ENCODE data around the gene BRD3OS.

BRD3OS gene, protein sequence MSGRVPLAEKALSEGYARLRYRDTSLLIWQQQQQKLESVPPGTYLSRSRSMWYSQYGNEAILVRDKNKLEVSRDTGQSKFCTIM

DNA sequence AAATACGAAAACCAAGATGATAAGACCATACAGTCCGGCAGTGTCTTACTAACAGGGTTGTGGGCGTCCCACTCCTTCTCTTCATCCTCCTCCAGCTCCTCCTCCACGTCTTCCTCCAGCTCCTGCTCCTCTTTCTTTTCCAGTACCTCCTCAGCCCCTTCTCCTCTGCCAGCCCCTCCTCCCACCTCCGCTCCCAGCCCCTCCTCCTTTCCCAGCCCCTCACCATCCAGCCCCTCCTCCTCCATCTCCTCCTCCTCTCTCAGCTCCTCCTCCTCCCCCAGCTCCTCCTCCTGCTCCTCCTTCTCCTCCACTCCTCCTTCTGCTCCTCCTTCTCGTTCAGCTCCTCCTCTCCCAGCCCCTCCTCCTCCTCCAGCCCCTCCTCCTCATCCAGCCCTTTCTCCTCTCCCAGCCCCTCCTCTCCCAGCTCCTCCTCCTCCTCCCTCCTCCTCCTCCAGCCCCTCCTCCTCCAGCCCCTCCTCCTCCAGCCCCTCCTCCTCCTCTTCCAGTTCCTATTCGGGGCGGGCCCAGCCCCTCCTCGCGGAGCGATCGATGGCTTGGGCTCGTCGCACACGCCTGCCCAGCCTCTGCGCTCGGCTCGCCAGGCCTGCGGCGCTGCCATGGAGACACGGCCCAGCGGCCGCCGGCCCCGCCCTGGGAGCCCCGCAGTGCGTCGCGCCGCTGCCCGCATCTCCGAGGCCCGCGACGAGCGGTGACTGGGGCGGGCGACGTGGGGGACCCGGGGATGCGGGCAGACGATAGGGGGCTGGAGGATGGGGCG lies at the start of gene BRD3OS:
TSS of gene BRD3OS (plus strand) at position 654 of the 778 bp plus-strand sequence. CDS start 1,267 bp downstream, outside the sequence.
- no peaks in the 10 kb centered on the region for H3K4me1 ChIP-seq (ENCODE audit: insufficient read depth, low read length)
- no peaks in the 10 kb centered on the region for H3K9me3 ChIP-seq (ENCODE audit: insufficient read depth, low read depth, low read length)
- H3K27ac ChIP-seq (ENCODE audit: low read length) = no peak within 1 kb of the TSS
- peak within 1 kb of the TSS; percentile 84 for H3K4me3 ChIP-seq (ENCODE audit: low read length)
- H3K36me3 ChIP-seq (ENCODE audit: insufficient read depth, low read depth, low read length) = peaks cover 8% of the 10 kb centered on the region; the same call in 1 of the 2 replicates
- H3K9ac ChIP-seq (ENCODE audit: low read depth, low read length) = peak within 1 kb of the TSS; percentile 61; the same call in 1 of the 2 replicates
- no peaks in the 10 kb centered on the region for H3K27me3 ChIP-seq (ENCODE audit: insufficient read depth, low read length)

DNA sequence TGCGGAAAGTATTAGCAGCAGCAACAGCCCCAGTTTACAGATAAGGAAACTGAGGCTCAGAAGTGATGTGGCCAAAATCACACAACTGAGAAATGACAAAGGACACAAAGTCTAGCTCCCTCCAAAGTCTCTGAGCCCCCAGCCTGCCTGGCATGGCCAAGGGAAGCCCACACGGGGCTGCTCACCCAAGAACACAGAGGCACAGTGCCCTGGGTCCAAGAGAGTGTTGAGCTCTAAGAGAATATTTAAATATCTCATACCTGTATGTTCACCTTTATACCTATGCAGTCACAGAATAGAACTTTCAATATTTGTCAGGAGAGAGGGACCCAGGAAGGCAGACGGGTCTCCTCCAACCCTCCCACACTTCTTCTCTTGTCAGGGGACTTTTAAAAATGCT lies 49.8 kb upstream of the BRD3OS start:
- H3K27ac ChIP-seq (ENCODE audit: low read length) = no peak overlapping the region
- H3K4me3 ChIP-seq (ENCODE audit: low read length) = no peak overlapping the region
- no peak overlapping the region for H3K9ac ChIP-seq (ENCODE audit: low read depth, low read length)
- no peaks in the 10 kb centered on the region for H3K27me3 ChIP-seq (ENCODE audit: insufficient read depth, low read length)
- H3K4me1 ChIP-seq (ENCODE audit: insufficient read depth, low read length) = peaks cover 8% of the 10 kb centered on the region
- H3K9me3 ChIP-seq (ENCODE audit: insufficient read depth, low read depth, low read length) = no peaks in the 10 kb centered on the region
- no peaks in the 10 kb centered on the region for H3K36me3 ChIP-seq (ENCODE audit: insufficient read depth, low read depth, low read length)

DNA sequence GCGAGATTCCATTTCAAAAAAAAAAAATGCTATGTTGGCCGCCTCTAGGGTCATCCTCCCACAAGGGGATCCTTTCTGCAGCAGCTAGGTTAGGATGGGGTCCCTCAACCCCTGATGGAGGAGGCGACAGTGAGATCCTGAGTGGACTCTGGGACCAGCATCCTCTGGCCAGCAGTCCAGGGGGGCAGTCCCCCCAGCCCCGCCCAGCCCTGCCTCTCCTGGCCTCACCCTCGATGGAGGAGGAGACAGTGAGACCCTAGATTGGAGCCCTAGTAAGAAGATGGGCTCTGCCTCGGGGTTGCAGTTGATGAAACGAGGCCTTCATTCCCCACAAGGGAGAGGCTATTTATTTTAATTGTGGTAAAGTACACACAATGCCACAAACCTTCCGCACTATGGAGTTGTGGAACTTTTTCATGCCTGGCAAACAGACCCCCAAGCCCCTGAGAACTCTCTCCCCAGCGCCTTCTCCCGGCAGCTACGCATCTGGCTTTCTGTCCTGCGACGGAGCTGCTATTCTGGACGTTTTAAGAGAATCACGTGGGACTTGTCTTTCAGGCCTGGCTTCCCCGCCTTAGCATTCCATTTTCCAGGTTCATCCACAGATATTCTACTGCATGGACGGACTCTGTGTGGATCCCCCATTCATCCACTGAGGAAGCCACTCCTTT lies 49.0 kb upstream of the BRD3OS start:
- H3K27ac ChIP-seq (ENCODE audit: low read length) = no peak overlapping the region
- H3K27me3 ChIP-seq (ENCODE audit: insufficient read depth, low read length) = no peaks in the 10 kb centered on the region
- H3K4me1 ChIP-seq (ENCODE audit: insufficient read depth, low read length) = peaks cover 8% of the 10 kb centered on the region
- H3K36me3 ChIP-seq (ENCODE audit: insufficient read depth, low read depth, low read length) = no peaks in the 10 kb centered on the region
- no peaks in the 10 kb centered on the region for H3K9me3 ChIP-seq (ENCODE audit: insufficient read depth, low read depth, low read length)
- no peak overlapping the region for H3K4me3 ChIP-seq (ENCODE audit: low read length)
- no peak overlapping the region for H3K9ac ChIP-seq (ENCODE audit: low read depth, low read length)

DNA sequence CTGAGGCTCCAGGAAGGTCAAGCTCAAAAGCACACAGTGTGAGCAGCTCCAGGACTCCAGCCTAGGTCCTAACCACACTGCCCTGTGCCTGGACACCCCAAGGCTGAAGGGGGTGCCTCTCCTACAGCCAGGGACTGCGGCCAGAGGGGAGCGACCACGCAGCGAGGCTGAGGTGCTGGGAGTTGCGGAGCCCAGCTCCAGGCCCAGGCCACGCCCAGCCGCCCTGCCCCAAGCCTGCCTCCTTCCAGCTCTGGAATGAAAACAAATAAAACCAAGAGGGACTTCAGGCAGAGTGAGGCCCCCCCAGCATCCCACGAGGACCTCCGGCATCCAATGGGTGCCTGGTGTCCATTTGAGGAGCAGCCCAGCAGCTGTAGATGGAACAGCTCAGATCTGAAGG lies 48.4 kb upstream of the BRD3OS start:
- H3K4me3 ChIP-seq (ENCODE audit: low read length) = no peak overlapping the region
- no peaks in the 10 kb centered on the region for H3K27me3 ChIP-seq (ENCODE audit: insufficient read depth, low read length)
- H3K27ac ChIP-seq (ENCODE audit: low read length) = no peak overlapping the region
- peaks cover 4% of the 10 kb centered on the region for H3K4me1 ChIP-seq (ENCODE audit: insufficient read depth, low read length)
- H3K9me3 ChIP-seq (ENCODE audit: insufficient read depth, low read depth, low read length) = no peaks in the 10 kb centered on the region
- H3K9ac ChIP-seq (ENCODE audit: low read depth, low read length) = no peak overlapping the region
- no peaks in the 10 kb centered on the region for H3K36me3 ChIP-seq (ENCODE audit: insufficient read depth, low read depth, low read length)

DNA sequence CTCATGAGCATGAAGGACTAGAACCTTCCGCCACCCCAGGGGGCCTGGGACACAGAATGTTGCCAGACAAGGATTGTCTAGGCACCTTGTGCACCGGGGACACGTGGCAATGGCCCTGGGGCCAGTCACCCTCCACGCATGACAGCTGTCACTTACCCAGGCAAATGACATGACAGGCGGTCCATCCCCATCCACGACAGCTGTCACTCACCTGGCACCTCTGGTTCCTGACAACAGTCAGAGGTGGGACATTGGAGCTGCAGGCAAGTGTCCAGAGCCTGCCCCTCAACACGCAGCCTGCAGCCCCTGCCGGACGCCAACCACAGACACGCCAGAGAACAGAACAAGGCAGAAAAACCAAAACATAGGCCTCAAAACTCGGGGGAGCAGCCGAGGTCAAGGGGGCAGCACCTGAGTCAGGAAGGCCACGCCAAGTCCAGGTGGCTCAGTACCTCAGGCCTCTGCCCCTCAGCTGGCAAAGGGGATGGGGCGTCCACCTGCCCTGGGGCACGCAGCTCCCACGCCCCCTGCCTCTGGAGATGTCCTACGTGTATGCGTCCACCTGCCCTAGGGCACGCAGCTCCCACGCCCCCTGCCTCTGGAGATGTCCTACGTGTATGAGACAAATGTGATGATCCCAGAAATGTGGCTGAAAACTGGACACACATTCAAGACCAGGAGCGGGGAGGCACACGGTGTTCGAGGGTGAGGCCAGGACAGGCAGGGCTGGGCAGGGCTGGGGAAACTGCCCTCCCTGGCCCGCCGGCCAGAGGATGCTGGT lies 47.7 kb upstream of the BRD3OS start:
- H3K4me1 ChIP-seq (ENCODE audit: insufficient read depth, low read length) = no peaks in the 10 kb centered on the region; the same call in 1 of the 2 replicates
- no peak overlapping the region for H3K4me3 ChIP-seq (ENCODE audit: low read length)
- H3K36me3 ChIP-seq (ENCODE audit: insufficient read depth, low read depth, low read length) = no peaks in the 10 kb centered on the region
- H3K9ac ChIP-seq (ENCODE audit: low read depth, low read length) = no peak overlapping the region
- H3K27ac ChIP-seq (ENCODE audit: low read length) = no peak overlapping the region
- H3K27me3 ChIP-seq (ENCODE audit: insufficient read depth, low read length) = no peaks in the 10 kb centered on the region
- H3K9me3 ChIP-seq (ENCODE audit: insufficient read depth, low read depth, low read length) = no peaks in the 10 kb centered on the region

DNA sequence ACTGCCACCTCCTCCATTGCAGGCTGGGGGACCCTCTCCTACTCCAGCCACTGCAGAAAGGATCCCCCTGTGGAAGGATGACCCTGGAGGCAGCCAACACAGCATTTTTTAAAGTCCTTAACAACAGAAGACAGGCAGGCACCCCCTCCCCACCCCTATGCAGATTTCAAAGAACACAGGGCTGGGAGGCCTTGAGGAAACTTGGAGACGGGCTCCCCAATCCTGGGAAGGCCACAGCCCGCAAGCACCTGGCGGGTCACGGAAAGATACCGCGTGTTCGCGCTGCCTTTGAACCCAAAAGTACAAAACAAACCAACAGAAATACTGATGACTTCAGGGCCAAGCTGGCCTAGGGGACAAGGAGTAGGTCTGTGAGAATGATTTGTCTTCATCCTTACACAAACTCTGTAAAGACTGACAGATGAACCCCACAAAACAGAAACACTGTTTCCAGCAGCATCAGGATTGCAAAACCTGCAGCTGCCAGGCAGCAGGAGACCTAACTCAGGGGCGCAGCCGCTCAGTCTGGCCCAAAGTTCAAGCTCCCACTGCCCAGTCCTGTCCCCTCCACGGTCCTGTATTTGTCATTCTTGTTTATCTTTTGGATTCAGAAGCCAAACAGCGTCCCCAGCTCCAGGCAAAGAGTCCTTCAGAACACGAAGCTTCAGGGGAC lies 46.9 kb upstream of the BRD3OS start:
- Histone ChIP-seq H3K9me3 (ENCODE audit: insufficient read depth, low read depth, low read length) (no peaks in the 10 kb centered on the region), H3K4me1 (ENCODE audit: insufficient read depth, low read length) (no peaks in the 10 kb centered on the region), H3K9ac (ENCODE audit: low read depth, low read length) (no peak overlapping the region), H3K27ac (ENCODE audit: low read length) (no peak overlapping the region), H3K4me3 (ENCODE audit: low read length) (no peak overlapping the region), H3K36me3 (ENCODE audit: insufficient read depth, low read depth, low read length) (no peaks in the 10 kb centered on the region), H3K27me3 (ENCODE audit: insufficient read depth, low read length) (no peaks in the 10 kb centered on the region)

DNA sequence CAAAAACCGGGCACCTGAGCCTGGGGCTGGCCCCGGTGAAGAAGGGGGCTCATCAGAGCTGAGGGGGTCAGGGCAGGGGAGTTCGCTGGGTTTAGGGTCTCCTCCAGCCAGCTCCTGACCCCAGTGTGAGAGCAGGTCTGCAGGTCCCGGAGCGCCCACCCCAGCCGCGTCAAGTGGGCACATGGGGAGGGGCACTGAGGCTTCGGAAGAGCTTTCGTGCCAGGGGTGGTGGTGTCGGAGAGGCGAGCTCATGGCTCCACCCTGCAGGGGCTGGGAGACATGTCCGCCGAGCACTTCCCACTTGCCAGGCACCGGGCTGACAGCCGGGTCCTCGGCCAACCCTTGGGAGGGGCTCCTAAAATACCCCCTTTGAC lies 46.4 kb upstream of the BRD3OS start:
- H3K27me3 ChIP-seq (ENCODE audit: insufficient read depth, low read length) = no peaks in the 10 kb centered on the region
- no peaks in the 10 kb centered on the region for H3K9me3 ChIP-seq (ENCODE audit: insufficient read depth, low read depth, low read length)
- no peak overlapping the region for H3K4me3 ChIP-seq (ENCODE audit: low read length)
- H3K27ac ChIP-seq (ENCODE audit: low read length) = no peak overlapping the region
- H3K4me1 ChIP-seq (ENCODE audit: insufficient read depth, low read length) = no peaks in the 10 kb centered on the region
- no peaks in the 10 kb centered on the region for H3K36me3 ChIP-seq (ENCODE audit: insufficient read depth, low read depth, low read length)
- H3K9ac ChIP-seq (ENCODE audit: low read depth, low read length) = no peak overlapping the region

DNA sequence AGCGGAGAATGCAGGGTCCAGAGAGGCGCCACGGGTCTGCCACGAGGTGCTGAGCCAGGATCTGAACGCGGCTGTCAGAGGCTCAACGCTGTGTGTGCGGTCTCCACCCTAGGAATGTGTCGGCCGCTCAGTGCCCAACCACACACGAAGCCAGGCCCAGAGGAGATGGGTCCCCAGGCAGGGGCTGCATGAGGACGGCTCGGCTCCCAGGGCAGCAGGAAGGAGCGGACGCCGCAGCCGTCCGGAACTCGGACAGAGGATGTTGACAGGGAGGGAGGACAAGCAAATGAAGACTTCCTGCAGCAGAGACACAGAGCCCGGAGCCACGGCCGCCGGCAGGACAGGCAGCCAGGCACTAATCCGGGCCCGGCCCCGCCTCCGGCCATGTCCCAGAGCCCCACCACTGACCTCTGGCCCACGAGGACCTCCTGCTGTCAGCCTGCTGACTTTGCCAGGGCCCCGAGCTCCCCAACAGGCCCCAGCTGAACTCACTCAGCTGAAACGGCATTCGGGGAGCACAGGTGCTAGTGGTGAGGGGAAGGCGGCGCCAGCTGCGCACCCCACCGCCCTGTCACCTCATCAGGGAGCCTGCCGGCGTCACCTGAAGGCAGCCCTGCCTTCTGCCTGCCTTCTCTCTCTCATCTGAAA lies 45.9 kb upstream of the BRD3OS start:
- Histone ChIP-seq H3K9ac (ENCODE audit: low read depth, low read length) (no peak overlapping the region), H3K4me1 (ENCODE audit: insufficient read depth, low read length) (no peaks in the 10 kb centered on the region), H3K27ac (ENCODE audit: low read length) (no peak overlapping the region), H3K36me3 (ENCODE audit: insufficient read depth, low read depth, low read length) (no peaks in the 10 kb centered on the region), H3K27me3 (ENCODE audit: insufficient read depth, low read length) (no peaks in the 10 kb centered on the region), H3K9me3 (ENCODE audit: insufficient read depth, low read depth, low read length) (no peaks in the 10 kb centered on the region), H3K4me3 (ENCODE audit: low read length) (no peak overlapping the region)

DNA sequence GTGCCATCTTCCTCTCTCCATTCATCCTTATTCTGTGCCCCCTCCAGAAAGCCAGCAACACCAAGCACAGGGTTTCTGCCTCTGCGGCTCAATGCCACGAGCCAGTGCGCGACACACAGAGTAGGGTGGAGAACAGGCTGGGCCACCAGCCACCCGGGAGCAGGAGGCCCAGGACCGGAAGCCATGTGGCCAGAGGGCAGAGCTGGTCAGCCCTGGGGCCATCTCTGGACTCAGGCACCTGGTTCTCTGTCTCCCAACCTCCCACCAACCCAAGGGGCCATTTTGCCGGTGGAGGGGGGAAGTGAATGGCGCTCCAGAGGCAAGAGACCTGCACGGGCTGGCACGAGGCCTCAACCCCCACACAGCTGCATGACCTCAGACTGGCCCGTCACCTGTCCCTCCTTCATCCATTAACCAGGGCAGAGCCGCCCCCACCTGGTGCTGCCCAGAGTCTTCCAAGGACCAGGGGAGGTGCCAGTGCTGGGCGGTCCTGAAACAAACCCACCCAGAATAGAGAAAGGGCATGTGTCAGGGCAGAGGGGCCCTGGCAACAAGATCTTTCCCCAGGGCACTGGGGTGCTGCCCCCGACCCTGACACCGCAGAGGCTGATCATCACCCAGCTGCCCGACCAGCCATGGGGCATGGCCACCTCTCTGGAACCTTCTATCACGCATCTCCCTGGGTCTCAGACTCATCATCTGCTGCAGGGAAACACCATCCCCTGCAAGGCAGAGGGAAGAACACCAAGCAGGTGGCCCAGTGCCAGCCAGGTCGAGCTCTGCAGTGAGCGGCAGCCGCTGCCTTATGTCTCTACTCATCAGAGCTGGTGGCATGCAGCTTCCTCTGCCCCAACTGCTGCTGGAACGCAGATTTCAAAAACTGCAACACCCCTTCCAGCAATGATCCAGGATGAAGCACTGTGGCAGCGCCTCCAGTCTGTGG lies 45.1 kb upstream of the BRD3OS start:
- Histone ChIP-seq H3K27ac (ENCODE audit: low read length) (no peak overlapping the region), H3K9me3 (ENCODE audit: insufficient read depth, low read depth, low read length) (no peaks in the 10 kb centered on the region), H3K4me1 (ENCODE audit: insufficient read depth, low read length) (no peaks in the 10 kb centered on the region), H3K9ac (ENCODE audit: low read depth, low read length) (no peak overlapping the region), H3K27me3 (ENCODE audit: insufficient read depth, low read length) (no peaks in the 10 kb centered on the region), H3K4me3 (ENCODE audit: low read length) (no peak overlapping the region), H3K36me3 (ENCODE audit: insufficient read depth, low read depth, low read length) (no peaks in the 10 kb centered on the region)

DNA sequence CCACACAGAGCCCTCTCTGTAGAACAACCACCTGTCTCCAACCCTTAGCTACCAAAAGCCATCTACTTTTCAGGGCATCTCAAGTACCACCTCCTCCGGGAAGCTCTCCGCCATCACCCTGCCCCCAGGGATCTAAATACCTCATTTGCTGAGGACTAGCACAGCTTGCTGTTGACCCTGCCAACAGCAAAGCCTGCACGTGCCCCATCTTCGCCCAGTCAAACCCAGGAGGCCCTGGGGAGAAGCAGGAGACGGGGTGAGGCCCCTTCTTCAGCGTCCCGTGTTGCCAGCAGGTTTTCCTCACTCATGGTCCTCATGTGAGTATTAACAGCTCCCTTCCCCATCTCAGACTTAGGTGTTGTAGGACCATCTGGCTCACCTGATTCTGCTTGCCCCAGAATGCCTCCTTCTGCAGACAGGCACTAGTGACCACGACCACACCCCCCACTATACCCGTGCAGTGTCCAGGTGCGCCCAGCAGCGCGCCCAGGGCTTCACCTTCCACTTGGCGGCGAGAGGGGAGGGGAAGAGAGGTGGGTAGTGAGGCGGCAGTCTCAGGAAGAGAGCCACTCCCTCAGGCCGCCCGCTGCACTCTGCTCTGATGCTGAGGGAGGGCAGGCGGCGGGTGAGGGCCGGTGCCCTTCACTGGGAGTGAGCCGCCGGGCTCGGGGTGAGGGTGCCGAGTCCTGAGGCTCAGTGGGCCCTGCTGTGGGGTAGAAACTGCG lies 44.3 kb upstream of the BRD3OS start:
- H3K9me3 ChIP-seq (ENCODE audit: insufficient read depth, low read depth, low read length) = no peaks in the 10 kb centered on the region

More for the DNA sequence above, 44.3 kb upstream of the BRD3OS start:
- Histone ChIP-seq H3K4me3 (ENCODE audit: low read length) (no peak overlapping the region), H3K9ac (ENCODE audit: low read depth, low read length) (no peak overlapping the region), H3K4me1 (ENCODE audit: insufficient read depth, low read length) (no peaks in the 10 kb centered on the region; the same call in 1 of the 2 replicates), H3K36me3 (ENCODE audit: insufficient read depth, low read depth, low read length) (no peaks in the 10 kb centered on the region), H3K27ac (ENCODE audit: low read length) (no peak overlapping the region), H3K27me3 (ENCODE audit: insufficient read depth, low read length) (no peaks in the 10 kb centered on the region)

Data from iPS-20b (cell line).